Mucosa of stomach (tissue), 1 donor: Measurements from ENCODE around the gene AQP2.

ENCODE experiments used
- H3K27me3 ChIP-seq: one replicate; pipeline ENCODE4 v1.7.0; 2013; ENCODE audit warnings: mild to moderate bottlenecking, low read length; ENCODE audit not compliant: control insufficient read depth, insufficient read depth
- H3K36me3 ChIP-seq: one replicate; pipeline ENCODE4 v1.7.0; 2013; ENCODE audit warnings: low read length; ENCODE audit not compliant: control insufficient read depth, insufficient read depth
- H3K4me1 ChIP-seq: one replicate; pipeline ENCODE4 v1.7.0; 2013; ENCODE audit warnings: mild to moderate bottlenecking, low read length; ENCODE audit not compliant: control insufficient read depth, insufficient read depth
- H3K4me3 ChIP-seq: one replicate; pipeline ENCODE4 v1.7.0; 2013; ENCODE audit warnings: low read length
- H3K9ac ChIP-seq: one replicate; pipeline ENCODE4 v1.7.0; 2013; ENCODE audit warnings: mild to moderate bottlenecking, low read length, moderate library complexity
- H3K9me3 ChIP-seq: one replicate; pipeline ENCODE4 v1.7.0; 2013; ENCODE audit warnings: mild to moderate bottlenecking, low read length, moderate library complexity; ENCODE audit not compliant: control insufficient read depth
- donor health status: Pancreatic carcinoma.

Gene AQP2, protein sequence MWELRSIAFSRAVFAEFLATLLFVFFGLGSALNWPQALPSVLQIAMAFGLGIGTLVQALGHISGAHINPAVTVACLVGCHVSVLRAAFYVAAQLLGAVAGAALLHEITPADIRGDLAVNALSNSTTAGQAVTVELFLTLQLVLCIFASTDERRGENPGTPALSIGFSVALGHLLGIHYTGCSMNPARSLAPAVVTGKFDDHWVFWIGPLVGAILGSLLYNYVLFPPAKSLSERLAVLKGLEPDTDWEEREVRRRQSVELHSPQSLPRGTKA

DNA sequence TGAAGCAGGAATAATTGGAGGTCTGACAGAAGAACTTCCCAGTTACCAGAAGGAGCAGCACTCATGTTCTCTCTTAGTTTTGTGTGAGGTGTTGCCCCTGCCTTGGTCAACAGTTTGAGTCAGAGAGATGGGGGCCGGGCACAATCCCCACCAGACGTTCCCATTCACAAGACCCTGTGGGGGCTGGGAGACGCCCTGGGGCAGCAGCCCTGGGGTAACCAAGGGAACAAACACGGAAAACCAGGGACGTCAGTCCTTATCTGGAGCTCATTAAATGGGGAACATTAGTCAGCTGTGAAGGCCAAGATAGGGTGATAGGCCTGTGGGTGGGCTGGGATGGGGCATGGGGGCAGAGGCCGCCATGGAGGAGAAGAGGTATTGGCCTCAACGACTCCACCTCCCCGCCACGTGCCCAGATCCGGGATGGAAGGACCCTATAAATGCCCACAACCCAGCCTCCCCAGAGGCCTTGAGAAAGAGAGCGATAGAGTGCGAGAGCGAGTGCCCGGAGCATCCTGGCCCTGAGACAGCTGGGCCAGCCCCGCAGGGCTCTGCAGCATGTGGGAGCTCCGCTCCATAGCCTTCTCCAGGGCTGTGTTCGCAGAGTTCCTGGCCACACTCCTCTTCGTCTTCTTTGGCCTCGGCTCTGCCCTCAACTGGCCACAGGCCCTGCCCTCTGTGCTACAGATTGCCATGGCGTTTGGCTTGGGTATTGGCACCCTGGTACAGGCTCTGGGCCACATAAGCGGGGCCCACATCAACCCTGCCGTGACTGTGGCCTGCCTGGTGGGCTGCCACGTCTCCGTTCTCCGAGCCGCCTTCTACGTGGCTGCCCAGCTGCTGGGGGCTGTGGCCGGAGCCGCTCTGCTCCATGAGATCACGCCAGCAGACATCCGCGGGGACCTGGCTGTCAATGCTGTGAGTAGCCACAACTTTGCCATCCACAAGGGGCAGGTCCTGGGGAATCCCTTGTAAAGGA is at the start of gene AQP2:
TSS of gene AQP2 (plus strand) at position 465 of the 979 bp plus-strand sequence. CDS start at position 559, 94 bp downstream.
- Histone ChIP-seq H3K27me3 (peaks cover 12% of the 10 kb centered on the region), H3K9ac (no peak within 1 kb of the TSS), H3K4me1 (peaks cover 25% of the 10 kb centered on the region), H3K36me3 (no peaks in the 10 kb centered on the region), H3K9me3 (no peaks in the 10 kb centered on the region), H3K4me3 (no peak within 1 kb of the TSS)

DNA sequence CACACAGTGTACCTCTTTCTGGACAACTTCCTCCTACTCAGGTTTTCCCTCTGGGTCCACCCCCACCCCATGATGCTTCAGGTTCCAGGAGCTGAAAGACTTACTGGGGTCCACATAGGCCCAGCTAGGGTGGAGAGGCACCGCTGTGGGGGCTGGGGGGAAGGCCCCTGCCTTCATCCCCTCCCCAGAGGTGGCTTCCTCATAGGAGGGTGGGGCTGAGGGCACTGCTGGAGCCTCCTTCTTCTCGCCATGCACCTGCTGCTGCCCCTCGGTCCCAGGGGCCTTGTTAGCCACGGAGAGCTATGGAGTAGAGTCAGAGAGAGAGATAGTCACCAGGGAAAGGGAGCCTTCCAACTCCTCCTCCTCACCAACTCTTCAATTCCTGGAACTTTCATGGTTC is 49.5 kb upstream of the AQP2 start:
- Histone ChIP-seq H3K36me3 (no peaks in the 10 kb centered on the region), H3K4me3 (no peak overlapping the region), H3K27me3 (no peaks in the 10 kb centered on the region), H3K9me3 (no peaks in the 10 kb centered on the region), H3K9ac (no peak overlapping the region), H3K4me1 (peaks cover under 1% of the 10 kb centered on the region)

DNA sequence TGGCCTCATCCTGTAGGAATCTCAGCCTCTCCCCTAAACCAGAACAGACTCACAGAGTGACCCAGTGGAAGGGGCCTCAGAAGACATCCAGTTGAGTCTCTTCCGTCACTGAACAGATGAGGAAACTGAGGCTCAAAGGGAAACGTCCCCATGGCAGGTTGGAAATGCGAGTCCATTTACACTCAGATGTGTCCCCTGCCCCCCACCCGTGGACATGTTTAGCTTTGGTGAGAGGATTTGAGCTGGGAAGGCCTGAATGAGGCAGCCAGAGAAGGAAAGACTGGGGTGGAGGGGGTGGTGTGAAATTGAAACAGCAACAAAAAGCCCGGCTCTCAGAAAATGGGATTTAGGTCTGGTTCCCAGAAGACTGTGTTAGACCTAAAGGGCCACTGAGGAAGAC is 48.6 kb upstream of the AQP2 start:
- no peaks in the 10 kb centered on the region for H3K9me3 ChIP-seq
- H3K9ac ChIP-seq: no peak overlapping the region
- no peaks in the 10 kb centered on the region for H3K27me3 ChIP-seq
- H3K4me1 ChIP-seq: no peaks in the 10 kb centered on the region
- H3K4me3 ChIP-seq: no peak overlapping the region
- no peaks in the 10 kb centered on the region for H3K36me3 ChIP-seq

DNA sequence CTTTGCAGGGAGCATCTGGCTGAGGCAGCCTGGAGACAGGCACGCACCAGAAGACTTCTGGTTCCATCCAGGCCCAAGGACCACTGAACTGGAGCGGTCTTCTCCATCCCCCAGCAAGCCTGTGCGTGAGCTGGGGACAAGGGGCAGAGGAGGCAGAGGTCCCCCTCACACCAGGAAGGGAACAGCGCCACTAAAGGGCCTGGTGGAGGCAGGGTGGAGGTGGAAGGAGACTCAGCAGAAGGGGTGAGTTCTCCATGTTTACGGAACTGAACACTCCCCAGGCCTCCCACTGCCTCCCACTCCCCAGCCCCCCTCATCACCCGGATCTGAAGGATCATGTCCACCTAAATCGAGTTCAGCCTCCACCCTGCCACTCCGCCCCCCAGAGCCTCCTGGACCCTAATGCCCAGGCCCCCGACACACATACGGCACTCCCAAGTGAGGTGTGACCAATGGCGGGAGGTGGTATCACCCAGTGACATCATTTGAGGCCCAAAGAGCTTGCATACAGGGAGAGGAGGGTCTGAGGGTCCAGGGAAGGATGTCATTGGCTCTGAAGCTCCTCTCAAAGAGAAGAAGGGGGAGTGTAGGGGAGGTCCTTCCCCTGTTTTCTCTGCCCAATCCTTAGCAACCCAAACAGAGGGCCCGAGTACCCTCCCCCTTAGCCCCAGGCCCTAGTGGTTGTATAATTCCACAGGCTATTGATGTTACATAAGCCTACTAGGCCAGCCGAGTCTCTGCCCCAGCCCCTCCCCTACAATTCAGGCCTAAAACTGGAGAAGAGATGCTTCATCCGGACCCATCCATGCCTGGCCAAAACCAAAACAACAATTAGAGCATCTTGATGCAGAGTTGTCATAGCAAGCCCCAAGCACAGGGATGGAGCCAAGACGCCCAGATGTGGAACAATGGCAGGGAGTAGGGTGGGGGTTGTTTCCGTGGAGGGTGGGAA is 47.9 kb upstream of the AQP2 start:
- Histone ChIP-seq H3K9me3 (no peaks in the 10 kb centered on the region), H3K9ac (no peak overlapping the region), H3K27me3 (no peaks in the 10 kb centered on the region), H3K4me1 (no peaks in the 10 kb centered on the region), H3K36me3 (no peaks in the 10 kb centered on the region), H3K4me3 (no peak overlapping the region)

DNA sequence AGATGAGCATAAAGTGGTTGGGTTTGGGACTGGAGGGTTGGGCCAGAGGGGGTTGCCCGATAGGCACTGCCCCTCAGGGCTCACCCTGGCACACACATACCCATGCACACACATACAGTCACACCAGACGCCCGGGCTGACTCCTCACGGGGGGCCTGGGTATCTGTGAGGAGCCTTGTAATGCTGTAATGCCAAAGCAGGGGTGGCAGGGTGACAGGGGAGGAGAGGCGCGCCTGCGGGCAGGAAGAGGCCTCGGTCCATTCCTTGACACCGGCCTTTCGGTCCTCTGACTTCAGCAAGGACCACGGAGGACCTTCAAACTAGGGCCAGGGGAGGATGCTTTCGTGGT is 47.2 kb upstream of the AQP2 start:
- no peak overlapping the region for H3K4me3 ChIP-seq
- no peak overlapping the region for H3K9ac ChIP-seq
- H3K36me3 ChIP-seq: no peaks in the 10 kb centered on the region
- no peaks in the 10 kb centered on the region for H3K9me3 ChIP-seq
- H3K4me1 ChIP-seq: no peaks in the 10 kb centered on the region
- H3K27me3 ChIP-seq: no peaks in the 10 kb centered on the region

DNA sequence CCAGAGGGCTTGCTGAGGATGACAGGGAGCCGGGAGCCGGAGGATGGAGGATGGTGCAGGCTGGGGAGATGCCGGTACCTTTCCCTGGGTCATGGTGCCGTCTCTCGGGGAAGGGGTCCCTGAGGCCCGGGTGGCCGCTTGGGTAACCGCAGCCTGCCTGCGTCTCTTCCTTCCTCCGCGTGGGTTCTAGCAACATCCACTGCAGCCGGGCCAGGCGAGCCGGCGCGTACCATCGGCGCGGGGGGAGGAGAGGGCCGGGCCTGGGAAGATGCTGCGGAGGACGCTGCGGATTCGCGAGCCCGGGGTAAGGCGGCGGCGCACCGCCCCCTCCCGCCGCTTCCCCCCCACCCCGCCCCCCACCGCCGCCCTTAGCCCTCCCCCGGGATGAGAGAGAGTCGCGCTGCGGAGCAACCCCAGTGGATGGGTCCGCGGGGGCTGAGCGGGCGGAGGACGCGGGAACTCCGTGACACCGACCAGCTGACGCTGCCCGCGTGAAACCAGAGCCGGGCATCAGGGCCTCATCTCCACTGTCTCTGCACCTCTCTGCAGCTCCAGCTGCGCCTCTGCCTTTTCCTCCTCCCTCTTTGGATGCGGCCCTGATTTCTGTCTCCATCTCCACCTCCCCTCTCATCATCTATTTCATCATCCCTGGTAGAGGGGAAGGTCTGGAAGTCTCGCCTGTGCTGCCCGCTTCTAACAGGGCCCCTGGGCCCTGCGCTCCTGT is 46.7 kb upstream of the AQP2 start, which contains the start of gene FAIM2:
TSS of gene FAIM2 (minus strand) at position 201 of the 724 bp plus-strand sequence. CDS start at position 93, 108 bp downstream.
- no peaks in the 10 kb centered on the region for H3K4me1 ChIP-seq
- no peaks in the 10 kb centered on the region for H3K9me3 ChIP-seq
- H3K4me3 ChIP-seq: no peak within 1 kb of the TSS
- H3K36me3 ChIP-seq: no peaks in the 10 kb centered on the region
- no peak within 1 kb of the TSS for H3K9ac ChIP-seq
- H3K27me3 ChIP-seq: no peaks in the 10 kb centered on the region

DNA sequence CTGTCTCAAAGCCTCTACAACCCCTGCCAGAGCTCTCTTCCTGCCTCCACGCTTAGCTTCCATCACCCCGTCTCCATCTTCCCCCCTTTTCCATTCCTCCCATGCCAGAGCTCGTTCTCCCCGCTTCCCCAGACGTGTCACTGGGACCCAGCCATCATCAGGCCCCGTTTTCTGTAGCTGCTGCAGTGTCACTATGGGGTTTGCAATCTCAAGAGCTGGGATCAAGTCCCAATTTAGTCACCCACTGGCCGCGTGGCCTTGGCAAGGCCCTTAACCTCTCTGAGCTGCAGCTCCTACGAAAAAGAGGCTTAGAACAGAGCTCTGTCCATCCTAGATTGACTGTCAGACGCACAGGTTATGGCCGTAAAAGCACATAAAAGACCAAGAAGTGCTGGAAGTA is 45.9 kb upstream of the AQP2 start:
- no peaks in the 10 kb centered on the region for H3K27me3 ChIP-seq
- no peaks in the 10 kb centered on the region for H3K36me3 ChIP-seq
- no peak overlapping the region for H3K9ac ChIP-seq
- H3K9me3 ChIP-seq: no peaks in the 10 kb centered on the region
- H3K4me3 ChIP-seq: no peak overlapping the region
- H3K4me1 ChIP-seq: peaks cover 2% of the 10 kb centered on the region

DNA sequence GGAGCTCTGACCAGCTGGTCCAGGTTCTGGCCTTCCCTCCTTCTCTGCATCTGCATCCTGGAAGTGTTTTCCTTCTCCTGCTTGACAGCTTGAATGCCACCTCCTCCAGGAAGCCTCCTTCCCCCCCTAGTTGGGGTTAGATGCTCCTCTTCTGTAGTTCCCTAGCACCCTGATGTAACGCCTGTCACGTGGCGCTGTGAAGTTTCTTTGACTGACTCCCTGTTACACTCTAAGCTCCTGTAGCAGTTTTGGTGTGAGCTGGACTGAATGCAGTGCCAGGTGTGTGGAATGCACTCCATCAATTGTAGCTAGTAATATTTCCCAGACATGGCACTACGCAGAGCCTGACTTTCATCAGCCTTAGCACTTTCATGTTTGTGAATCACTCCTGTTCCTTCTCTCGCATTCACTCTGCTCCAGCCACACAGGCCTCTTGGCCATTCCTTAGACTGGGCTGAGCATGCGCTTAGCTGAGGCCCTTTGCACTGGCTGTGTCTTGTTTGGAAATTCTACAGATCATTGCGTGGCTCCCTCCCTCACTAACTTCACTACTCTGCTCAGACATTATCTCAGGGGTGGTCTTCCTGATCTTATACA is 44.7 kb upstream of the AQP2 start:
- Histone ChIP-seq H3K27me3 (no peaks in the 10 kb centered on the region), H3K4me3 (no peak overlapping the region), H3K9me3 (no peaks in the 10 kb centered on the region), H3K4me1 (peaks cover 11% of the 10 kb centered on the region), H3K36me3 (no peaks in the 10 kb centered on the region), H3K9ac (no peak overlapping the region)

DNA sequence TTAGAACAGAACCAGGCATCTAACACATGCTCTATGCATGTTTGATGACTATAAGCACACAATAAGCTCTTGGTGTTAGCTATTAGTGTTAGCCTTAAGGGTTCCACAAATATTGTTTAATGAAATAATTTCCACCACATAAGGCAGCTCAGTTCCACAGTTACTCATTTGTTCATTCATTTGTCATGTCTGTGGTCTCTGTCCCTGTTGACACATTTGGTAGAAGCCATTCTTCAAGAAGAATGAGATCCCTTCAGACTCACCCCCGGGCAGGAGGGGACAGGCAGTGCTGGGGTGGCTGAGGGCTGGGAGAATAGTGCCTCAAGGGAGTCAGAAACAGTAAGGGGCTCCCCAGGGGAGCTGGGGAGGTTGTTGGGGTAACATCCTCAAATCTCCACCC is 43.2 kb upstream of the AQP2 start:
- no peaks in the 10 kb centered on the region for H3K36me3 ChIP-seq
- H3K4me1 ChIP-seq: peaks cover 11% of the 10 kb centered on the region
- no peak overlapping the region for H3K9ac ChIP-seq
- no peaks in the 10 kb centered on the region for H3K27me3 ChIP-seq
- H3K9me3 ChIP-seq: no peaks in the 10 kb centered on the region
- H3K4me3 ChIP-seq: no peak overlapping the region

DNA sequence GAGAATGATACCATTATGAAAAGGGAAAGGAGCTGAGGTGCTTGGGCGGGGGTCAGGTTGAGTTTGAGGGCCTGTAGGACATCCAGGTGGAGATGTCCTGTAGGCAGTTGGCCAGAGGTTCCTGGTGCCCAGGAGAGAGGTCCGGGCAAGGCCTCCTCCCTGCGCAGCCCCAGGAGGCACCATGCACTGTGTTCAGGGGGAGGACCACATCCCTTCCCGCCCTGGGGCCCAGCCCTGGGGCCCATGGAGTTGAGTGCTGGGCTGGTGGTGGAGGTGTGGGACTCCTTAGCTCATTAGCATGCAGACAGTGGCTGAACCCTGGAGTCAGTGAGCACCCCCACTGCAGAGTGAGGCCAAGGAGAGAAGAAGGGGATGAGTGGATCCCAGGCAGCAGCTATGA is 41.2 kb upstream of the AQP2 start:
- Histone ChIP-seq H3K4me3 (no peak overlapping the region), H3K27me3 (no peaks in the 10 kb centered on the region), H3K9ac (no peak overlapping the region), H3K36me3 (no peaks in the 10 kb centered on the region), H3K4me1 (peaks cover 11% of the 10 kb centered on the region), H3K9me3 (no peaks in the 10 kb centered on the region)

DNA sequence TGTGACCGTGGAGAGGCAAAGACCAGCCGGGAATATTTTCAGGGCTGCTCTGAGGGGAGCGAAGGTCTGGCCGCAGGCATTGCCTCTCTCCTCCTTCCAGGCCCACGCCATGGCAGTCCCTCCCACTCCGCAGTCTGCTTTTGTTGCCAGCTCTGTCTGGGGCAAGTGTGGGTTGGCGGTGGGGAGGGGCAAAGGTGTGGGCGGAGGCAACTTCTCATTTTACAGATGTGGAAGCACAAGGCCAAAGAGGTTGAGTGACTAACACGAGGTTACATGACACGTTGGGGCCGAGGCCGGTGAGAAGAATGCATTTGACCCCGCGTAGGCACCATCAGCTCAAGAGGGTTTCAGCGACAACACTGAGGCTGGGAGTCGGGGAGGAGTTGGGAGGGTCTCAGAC is 40.7 kb upstream of the AQP2 start:
- Histone ChIP-seq H3K36me3 (no peaks in the 10 kb centered on the region), H3K27me3 (no peaks in the 10 kb centered on the region), H3K9me3 (no peaks in the 10 kb centered on the region), H3K9ac (no peak overlapping the region), H3K4me3 (peak overlapping the region; percentile 4), H3K4me1 (peaks cover 11% of the 10 kb centered on the region)
